MM.1S (cell line): Measurements from ENCODE around the gene PTPRN2.

Source experiments
- DNase-seq: peaks from one replicate; pipeline ENCODE4 v3.0.0-alpha.2; 2015
- H2AFZ ChIP-seq: fragments of 300-600 bp; sonication (generic); 2 replicates; pipeline ENCODE4 v1.6.0; 2016; ENCODE audit warnings: antibody characterized with exemption, low read length
- H3F3A ChIP-seq: fragments of 300-600 bp; sonication (generic); 2 replicates; pipeline ENCODE4 v1.6.1; 2016; ENCODE audit warnings: mild to moderate bottlenecking, antibody characterized with exemption, low read length, moderate library complexity, mixed read lengths; ENCODE audit not compliant: insufficient read depth
- H3K27ac ChIP-seq: fragments of 300-600 bp; sonication (generic); 2 replicates; pipeline ENCODE4 v1.5.1; 2016; ENCODE audit warnings: mild to moderate bottlenecking, low read length
- H3K27me3 ChIP-seq: fragments of 300-600 bp; sonication (generic); replicated peaks from 2 replicates; pipeline ENCODE4 v1.6.0; 2016; ENCODE audit warnings: low read length; ENCODE audit not compliant: insufficient read depth
- H3K36me3 ChIP-seq: fragments of 300-600 bp; sonication (generic); replicated peaks from 2 replicates; pipeline ENCODE4 v1.6.1; 2016; ENCODE audit warnings: mild to moderate bottlenecking, low read length, mixed read lengths; ENCODE audit not compliant: insufficient read depth
- H3K4me1 ChIP-seq: fragments of 300-600 bp; sonication (generic); 2 replicates; pipeline ENCODE4 v1.6.1; 2016; ENCODE audit warnings: low read length, mixed read lengths
- H3K4me2 ChIP-seq: fragments of 300-600 bp; sonication (generic); 2 replicates; pipeline ENCODE4 v1.6.0; 2016; ENCODE audit warnings: low read depth, low read length
- H3K4me3 ChIP-seq: fragments of 300-600 bp; sonication (generic); 2 replicates; pipeline ENCODE4 v1.5.1; 2016; ENCODE audit warnings: low read length, mixed read lengths
- H3K79me2 ChIP-seq: fragments of 300-600 bp; sonication (generic); 2 replicates; pipeline ENCODE4 v1.6.1; 2016; ENCODE audit warnings: mixed run types, low read length, mixed read lengths
- H3K9ac ChIP-seq: fragments of 300-600 bp; sonication (generic); 2 replicates; pipeline ENCODE4 v1.6.1; 2016; ENCODE audit warnings: low read length, mixed read lengths
- H3K9me2 ChIP-seq: fragments of 300-600 bp; sonication (generic); replicated peaks from 2 replicates; pipeline ENCODE4 v1.6.1; 2016; ENCODE audit warnings: mild to moderate bottlenecking, low read length, mixed read lengths; ENCODE audit not compliant: insufficient read depth
- H3K9me3 ChIP-seq: fragments of 300-600 bp; sonication (generic); replicated peaks from 2 replicates; pipeline ENCODE4 v1.6.1; 2016; ENCODE audit warnings: mild to moderate bottlenecking, low read length, mixed read lengths; ENCODE audit not compliant: insufficient read depth
- H4K20me1 ChIP-seq: fragments of 300-600 bp; sonication (generic); 2 replicates; pipeline ENCODE4 v1.6.1; 2016; ENCODE audit warnings: mild to moderate bottlenecking, low read length, moderate library complexity, mixed read lengths; ENCODE audit not compliant: insufficient read depth
- CTCF ChIP-seq: fragments of 300-600 bp; sonication (generic); IDR thresholded peaks from 2 replicates; pipeline ENCODE4 v1.5.1; 2016; ENCODE audit warnings: antibody characterized with exemption, low read length, mixed read lengths
- EZH2 ChIP-seq: fragments of 300-600 bp; sonication (generic); optimal IDR thresholded peaks from 2 replicates; pipeline ENCODE3; 2017; ENCODE audit warnings: low read depth, mild to moderate bottlenecking, antibody characterized with exemption, low read length, mixed read lengths
- EZH2phosphoT487 ChIP-seq: fragments of 300-600 bp; sonication (generic); IDR thresholded peaks from 2 replicates; pipeline ENCODE4 v1.6.1; 2018; ENCODE audit warnings: antibody characterized with exemption, low read length

Gene PTPRN2

GRCh38 chr7:157764946-157765537 lies 822.6 kb downstream of the PTPRN2 start:
- Histone ChIP-seq H3K9me2 (no peaks in the 10 kb centered on the region), H3K27ac (no peak overlapping the region), H3K9ac (no peak overlapping the region), H3K4me1 (no peaks in the 10 kb centered on the region), H2AFZ (no peak overlapping the region), H3K9me3 (no peaks in the 10 kb centered on the region), H4K20me1 (no peaks in the 10 kb centered on the region), H3K79me2 (no peaks in the 10 kb centered on the region), H3F3A (no peaks in the 10 kb centered on the region), H3K36me3 (no peaks in the 10 kb centered on the region), H3K27me3 (peaks cover 23% of the 10 kb centered on the region), H3K4me3 (no peak overlapping the region), H3K4me2 (no peak overlapping the region)
- TF ChIP-seq CTCF (no peak), EZH2phosphoT487 (no peak), EZH2 (no peak)
- DNase-seq = no peak

GRCh38 chr7:157764193-157764592 lies 823.4 kb downstream of the PTPRN2 start:
- Histone ChIP-seq H3K9me2 (no peaks in the 10 kb centered on the region), H3K4me2 (no peak overlapping the region), H3K27me3 (peaks cover 21% of the 10 kb centered on the region), H3K4me3 (no peak overlapping the region), H4K20me1 (no peaks in the 10 kb centered on the region), H3K9ac (no peak overlapping the region), H3F3A (no peaks in the 10 kb centered on the region), H3K9me3 (no peaks in the 10 kb centered on the region), H3K27ac (no peak overlapping the region), H3K4me1 (no peaks in the 10 kb centered on the region), H3K36me3 (no peaks in the 10 kb centered on the region), H3K79me2 (no peaks in the 10 kb centered on the region), H2AFZ (no peak overlapping the region)
- TF ChIP-seq EZH2 (no peak), CTCF (no peak), EZH2phosphoT487 (no peak)
- no peak for DNase-seq

- Histone ChIP-seq H3K9me3 (no peaks in the 10 kb centered on the region), H3K36me3 (no peaks in the 10 kb centered on the region), H3K9me2 (no peaks in the 10 kb centered on the region), H3K4me1 (no peaks in the 10 kb centered on the region), H3F3A (no peaks in the 10 kb centered on the region), H3K27me3 (peaks cover 20% of the 10 kb centered on the region), H3K4me3 (no peak overlapping the region), H4K20me1 (no peaks in the 10 kb centered on the region), H3K79me2 (no peaks in the 10 kb centered on the region), H2AFZ (no peak overlapping the region), H3K4me2 (no peak overlapping the region), H3K27ac (no peak overlapping the region), H3K9ac (no peak overlapping the region)
- TF ChIP-seq EZH2phosphoT487 (no peak), CTCF (no peak), EZH2 (no peak)
- DNase-seq = no peak
Observed at GRCh38 chr7:157763279-157764000, 824.2 kb downstream of the PTPRN2 start.
